Midbrain (tissue), 1 donor: ENCODE data around the gene RHOF.

ENCODE experiments used
- DNase-seq: peaks from one replicate; lab custom pipeline; 2025; lab: John Stamatoyannopoulos, UW

RHOF gene

DNA sequence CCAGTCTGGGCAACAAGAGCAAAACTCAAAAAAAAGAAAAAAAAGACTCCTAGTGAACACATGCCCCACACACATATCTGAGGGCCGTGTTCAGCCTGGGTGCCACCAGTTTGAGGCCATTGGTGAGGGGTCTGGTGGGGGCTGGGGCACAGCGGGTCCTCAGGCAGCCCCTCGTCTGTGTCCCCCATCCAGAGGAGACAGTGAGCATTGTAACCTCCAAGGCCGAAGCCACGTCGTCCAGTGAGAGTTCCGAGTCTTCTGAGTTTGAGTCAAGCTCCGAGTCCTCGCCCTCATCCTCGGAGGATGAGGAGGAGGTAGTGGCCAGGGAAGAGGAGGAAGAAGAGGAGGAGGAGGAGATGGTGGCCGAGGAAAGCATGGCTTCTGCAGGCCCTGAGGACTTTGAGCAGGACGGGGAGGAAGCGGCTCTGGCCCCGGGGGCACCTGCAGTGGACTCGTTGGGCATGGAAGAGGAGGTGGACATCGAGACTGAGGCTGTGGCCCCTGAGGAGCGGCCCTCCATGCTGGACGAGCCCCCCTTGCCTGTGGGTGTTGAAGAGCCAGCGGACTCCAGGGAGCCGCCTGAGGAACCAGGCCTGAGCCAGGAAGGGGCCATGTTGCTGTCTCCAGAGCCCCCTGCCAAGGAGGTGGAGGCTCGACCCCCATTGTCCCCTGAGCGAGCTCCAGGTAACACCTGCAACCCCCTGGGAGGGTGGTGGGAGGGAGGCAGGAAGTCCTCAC is 25.9 kb upstream of the RHOF start:
- DNase-seq, result no peak

DNA sequence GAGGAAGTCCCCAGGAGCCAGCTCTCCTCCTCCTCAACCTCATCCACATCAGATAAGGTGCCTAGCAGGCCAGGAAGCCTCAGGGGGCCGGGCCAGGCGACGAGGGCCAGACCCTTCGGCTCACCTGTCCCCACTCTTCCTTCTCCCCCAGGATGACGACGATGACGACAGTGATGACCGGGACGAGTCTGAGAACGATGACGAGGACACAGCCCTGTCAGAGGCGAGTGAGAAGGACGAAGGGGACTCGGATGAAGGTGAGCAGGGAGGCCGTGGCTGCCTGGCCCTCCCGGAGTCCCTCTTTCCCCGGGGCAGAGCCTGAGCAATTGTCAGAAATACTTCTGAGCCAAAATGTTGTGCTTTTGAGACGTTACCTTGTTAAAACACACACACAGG is 24.2 kb upstream of the RHOF start:
- DNase-seq, result no peak

DNA sequence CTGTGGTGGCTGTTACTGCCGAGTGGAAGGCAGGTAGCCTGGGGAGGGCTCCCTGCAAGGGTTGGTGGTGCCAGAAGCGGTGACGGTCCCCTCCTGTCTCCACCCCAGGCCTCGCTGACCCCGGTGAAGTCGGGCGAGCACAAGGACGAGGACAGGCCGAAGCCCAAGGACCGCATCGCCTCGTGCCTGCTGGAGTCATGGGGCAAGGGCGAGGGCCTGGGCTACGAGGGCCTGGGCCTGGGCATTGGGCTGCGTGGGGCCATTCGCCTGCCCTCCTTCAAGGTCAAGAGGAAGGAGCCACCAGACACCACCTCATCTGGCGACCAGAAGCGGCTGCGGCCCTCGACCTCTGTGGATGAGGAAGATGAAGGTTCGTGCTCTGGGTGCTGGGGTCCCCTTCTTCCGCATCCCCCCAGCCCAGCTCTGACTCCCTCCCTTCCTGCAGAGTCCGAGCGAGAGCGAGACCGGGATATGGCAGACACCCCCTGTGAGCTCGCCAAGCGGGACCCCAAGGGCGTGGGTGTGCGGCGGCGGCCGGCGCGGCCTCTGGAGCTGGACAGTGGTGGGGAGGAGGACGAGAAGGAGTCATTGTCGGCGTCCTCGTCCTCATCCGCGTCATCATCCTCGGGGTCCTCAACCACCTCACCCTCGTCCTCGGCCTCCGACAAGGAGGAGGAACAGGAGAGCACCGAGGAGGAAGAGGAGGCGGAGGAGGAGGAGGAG is 23.6 kb upstream of the RHOF start:
- DNase-seq, result no peak

DNA sequence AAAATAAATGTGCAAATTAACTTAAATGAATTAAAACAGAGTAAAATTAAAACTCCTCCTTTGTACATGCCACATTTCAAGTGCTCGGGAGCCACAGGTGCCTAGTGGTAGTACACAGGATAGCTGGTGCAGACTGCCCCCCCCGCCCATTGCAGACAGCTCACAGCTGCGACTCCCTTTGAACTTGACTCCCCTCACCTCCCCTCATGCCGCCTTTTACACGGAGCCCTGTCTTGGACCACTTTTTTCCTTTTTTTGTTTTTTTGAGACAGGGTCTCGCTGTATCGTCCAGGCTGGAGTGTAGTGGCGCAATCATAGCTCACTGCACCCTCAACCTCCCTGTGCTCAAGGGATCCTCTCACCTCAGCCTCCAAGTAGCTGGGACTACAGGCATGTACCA is 21.8 kb upstream of the RHOF start:
- no peak for DNase-seq

DNA sequence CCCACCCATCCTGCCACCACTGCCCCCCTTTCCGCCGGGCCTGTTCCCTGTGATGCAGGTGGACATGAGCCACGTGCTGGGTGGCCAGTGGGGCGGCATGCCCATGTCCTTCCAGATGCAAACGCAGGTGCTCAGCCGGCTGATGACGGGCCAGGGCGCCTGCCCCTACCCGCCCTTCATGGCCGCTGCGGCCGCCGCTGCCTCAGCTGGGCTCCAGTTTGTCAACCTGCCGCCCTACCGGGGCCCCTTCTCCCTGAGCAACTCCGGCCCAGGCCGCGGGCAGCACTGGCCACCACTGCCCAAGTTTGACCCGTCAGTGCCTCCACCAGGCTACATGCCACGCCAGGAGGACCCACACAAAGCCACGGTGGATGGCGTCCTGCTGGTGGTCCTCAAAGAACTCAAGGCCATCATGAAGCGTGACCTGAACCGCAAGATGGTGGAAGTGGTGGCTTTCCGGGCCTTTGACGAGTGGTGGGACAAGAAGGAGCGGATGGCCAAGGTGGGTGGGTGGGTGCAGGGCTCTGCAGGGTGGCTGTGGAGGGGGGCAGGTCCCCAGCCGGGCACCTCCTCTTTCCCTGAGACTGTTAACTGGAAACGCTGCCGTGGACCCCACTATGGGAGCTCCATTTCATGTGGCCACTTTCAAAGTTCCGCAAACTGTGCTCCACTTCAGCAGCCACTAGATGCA is 21.1 kb upstream of the RHOF start:
- DNase-seq, result no peak

DNA sequence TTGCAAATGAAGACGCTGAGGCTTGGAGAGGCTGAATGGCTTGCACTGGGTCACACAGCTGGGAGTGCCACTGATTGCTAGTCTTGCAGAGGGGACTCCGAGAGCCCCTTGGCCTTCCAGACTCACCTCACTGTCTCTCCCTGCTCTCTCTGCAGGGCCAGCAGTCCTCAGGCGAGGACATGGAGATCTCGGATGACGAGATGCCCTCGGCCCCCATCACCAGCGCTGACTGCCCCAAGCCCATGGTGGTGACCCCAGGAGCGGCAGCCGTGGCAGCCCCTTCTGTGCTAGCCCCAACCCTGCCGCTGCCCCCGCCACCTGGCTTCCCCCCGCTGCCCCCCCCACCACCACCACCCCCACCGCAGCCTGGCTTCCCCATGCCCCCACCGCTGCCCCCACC is 20.5 kb upstream of the RHOF start:
- no peak for DNase-seq

DNA sequence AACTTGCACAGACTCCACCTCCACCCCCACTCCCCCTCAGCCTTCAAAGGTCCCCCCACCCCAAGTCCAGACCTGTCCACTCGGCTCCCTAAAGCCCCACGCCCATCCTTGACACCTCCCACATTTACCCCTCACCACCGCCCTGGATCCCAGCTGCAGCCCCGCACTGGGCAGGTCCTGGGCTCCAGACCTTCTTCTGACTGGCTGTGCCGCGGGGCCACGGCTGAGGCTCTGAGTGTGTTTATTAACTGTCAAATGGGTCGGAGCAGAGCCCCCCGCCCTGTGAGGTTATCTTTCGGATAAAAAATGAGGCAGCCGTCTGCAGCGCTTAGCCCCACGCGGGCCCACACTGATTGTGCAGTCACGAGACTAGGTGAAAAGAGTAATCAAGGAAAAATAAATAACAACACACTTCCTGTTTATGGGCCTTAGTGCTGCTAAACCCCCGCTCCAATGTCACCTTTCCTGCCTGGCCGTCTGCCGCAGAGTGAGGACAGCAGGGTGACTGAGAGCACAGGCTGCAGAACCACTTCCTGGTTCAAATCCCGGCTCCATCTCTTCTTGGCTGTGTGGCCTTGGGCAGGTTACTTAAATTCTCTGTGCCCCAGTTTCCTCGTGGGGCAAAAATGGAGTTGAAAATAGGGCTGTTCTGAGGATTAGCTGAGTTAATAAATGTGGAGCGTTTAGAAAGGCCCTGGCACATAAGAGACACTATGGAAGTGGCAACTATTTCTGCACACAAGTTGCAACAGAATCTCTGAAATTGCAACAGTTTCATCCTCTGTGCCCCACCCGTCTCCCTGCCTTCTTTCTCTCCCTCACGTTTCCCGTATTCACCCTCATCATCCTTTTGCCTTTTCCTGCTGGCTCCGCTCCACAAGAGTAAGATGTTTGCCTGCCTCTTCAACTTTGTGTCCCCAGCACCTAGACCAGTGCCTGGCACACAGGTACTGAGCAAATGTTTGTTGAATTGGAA is 19.7 kb upstream of the RHOF start:
- DNase-seq, result no peak

DNA sequence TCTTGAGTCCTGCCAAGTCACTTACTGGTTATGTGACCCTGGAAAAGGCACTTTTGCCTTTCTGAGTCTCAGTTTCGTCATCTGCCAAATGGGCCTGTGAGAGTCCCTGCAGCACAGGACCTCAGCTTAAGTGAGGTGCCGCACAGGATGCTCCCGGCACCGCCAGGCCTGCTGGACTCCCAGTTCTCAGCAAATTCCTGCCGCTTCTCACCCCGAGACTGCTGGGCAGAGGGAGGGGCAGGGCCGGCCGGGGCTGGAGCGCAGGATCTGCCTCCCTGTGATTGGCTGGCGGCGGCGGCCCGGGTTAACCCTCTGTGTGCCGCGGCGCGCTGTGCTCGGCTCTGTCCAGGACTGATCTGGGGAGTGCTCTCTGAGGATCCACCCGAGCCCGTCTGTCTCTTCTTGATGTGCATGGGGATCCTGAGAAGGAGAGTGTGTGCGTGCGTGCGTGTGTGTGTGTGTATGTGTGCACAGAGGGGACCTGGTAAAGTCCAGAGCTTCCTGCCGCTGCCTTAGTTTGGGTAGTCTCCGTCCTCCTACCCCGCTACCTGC is 18.9 kb upstream of the RHOF start:
- DNase-seq, result peak; percentile 39

DNA sequence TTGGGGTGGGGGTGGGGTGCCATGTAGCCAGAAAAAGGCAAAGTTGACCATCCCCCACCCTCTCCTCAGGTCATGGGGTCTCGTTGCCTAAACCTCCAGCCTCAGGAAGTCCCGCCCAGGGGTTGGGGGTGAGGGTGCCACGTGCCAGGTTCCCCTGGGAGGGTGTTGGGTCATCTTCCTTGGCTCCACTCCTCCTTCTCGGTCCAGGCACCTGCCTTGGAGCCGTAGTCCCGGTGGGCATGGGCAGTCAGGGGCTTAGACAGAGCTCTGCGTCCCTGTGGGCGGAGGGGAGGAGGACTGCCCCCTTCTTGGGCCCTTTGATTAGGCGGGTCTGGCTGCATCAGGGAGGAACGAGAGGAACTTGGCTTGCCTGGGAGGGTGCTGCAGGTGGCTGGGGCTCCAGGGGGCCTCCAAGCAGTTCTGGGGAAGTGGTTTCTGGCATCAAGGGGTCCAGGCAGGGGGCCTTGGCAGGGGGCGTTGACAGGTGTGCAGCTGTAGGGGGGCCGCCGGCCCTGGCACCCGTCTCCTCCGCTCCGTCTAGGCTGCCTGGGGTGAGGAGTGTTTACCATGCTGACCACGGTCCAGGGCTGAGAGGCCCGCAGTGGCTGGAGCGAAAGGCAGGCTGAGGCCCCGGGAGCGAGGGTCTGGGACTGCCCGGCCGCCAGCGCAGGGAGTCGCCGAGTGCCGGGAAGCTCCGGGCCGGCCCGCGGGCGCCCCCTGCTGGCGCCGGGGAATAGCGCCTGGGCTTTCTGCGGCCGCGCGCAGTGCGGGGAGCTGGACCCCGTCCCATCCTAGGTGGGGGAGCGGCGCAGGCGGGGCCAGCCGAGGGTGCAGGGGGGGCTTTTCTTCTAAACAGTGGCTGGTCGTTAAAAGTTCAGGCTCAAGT is 18.2 kb upstream of the RHOF start:
- DNase-seq, result peak; percentile 49

DNA sequence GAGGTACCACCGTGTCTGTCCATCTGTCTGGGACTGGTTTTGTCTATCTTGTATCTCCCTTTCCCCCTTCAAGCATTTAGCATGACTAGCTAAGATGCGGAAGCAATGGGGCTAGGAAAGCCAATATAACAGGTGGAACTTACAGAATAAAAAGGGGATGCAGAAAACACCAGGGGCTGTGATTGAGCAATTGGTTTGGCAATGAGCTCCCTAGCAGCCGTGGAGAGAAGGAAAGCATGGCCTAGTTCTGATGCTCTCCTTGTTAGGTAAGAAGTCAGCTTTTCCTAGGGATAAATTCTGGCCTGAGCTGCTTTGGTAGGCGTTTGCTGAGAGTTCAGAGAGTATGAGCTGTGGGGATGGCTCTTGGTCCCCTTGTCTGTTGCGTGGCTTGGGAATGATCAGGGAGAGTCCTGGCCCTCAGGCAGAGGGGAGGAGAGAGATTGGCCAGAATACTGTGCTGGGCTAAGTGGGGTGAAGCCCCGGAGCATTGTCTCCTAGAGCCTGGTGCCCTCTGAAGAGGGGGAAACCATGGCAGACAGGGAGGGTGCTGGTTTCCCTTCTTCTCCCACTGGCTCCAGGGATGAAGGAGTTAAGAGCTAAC is 17.4 kb upstream of the RHOF start:
- no peak for DNase-seq

DNA sequence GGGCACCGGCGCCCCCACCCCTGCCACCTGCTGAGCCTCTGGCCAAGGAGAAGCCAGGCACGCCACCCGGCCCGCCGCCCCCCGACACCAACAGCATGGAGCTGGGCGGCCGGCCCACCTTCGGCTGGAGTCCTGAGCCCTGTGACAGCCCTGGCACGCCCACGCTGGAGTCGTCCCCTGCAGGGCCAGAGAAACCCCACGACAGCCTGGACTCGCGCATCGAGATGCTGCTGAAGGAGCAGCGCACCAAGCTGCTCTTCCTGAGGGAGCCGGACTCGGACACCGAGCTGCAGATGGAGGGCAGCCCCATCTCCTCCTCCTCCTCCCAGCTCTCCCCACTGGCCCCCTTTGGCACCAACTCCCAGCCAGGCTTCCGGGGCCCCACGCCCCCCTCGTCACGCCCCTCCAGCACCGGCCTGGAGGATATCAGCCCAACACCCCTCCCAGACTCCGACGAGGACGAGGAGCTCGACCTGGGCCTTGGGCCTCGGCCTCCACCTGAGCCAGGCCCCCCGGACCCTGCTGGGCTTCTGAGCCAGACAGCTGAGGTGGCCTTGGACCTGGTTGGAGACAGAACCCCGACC is 16.8 kb upstream of the RHOF start:
- no peak for DNase-seq

DNA sequence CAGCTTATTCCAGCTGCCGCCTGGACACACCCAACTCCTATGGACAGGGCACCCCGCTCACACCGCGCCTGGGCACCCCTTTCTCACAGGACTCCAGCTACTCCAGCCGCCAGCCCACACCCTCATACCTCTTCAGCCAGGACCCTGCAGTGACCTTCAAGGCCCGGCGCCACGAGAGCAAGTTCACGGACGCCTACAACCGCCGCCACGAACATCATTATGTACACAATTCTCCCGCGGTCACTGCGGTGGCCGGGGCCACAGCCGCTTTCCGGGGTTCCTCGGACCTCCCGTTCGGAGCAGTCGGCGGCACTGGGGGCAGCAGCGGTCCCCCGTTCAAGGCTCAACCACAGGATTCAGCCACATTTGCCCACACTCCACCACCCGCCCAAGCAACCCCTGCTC is 16.2 kb upstream of the RHOF start:
- DNase-seq, result no peak

DNA sequence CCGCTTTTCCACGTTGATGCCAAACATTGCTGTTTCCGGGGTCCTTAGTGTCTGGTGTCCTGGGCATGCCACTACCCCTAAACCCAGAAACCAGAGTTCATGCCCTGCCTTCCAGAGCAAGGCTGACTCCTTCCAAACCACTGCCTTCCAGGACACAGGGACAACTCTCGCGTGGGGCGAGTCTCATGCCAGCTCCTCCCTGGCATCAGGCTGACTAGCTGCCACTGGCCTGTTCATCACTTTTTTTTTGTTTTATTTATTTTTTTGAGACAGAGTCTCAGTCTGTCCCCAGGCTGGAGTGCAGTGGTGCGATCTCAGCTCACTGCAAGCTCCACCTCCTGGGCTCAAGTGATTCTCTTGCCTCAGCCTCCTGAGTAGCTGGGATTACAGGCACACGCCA is 15.1 kb upstream of the RHOF start:
- DNase-seq, result no peak

DNA sequence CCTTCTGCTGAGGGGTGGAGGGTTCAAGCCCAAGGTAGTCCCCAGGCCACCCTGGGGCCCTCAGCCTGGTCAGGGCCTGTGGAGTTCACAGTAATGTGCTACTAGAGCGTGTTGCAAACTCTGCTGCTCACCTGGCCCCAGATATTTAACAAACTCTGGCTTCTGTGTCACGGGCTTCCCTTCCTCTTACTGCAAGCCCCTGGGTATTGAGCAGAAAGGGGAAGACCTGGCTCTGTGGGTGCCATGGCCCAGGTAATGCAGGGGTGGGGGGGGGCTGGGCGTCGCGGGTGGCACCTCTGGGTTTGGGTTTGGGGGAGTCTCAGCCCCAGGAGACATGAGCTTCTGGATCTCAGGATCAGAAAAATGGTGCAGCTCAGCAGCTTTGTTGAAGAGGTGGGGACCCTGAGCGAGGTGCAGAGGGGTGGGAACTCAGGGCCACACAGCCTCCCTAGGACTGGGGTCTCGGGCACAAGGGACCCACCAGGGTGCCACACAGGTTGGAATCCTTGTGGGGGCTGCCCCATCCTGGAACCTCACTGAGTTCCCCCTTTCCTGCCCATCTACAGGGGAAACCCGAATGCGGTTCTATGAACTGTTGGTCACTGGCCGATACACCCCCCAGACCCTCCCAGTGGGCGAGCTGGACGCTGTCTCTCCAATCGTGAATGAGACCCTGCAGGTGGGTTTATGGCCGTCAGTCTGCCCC is 14.3 kb upstream of the RHOF start:
- no peak for DNase-seq

DNA sequence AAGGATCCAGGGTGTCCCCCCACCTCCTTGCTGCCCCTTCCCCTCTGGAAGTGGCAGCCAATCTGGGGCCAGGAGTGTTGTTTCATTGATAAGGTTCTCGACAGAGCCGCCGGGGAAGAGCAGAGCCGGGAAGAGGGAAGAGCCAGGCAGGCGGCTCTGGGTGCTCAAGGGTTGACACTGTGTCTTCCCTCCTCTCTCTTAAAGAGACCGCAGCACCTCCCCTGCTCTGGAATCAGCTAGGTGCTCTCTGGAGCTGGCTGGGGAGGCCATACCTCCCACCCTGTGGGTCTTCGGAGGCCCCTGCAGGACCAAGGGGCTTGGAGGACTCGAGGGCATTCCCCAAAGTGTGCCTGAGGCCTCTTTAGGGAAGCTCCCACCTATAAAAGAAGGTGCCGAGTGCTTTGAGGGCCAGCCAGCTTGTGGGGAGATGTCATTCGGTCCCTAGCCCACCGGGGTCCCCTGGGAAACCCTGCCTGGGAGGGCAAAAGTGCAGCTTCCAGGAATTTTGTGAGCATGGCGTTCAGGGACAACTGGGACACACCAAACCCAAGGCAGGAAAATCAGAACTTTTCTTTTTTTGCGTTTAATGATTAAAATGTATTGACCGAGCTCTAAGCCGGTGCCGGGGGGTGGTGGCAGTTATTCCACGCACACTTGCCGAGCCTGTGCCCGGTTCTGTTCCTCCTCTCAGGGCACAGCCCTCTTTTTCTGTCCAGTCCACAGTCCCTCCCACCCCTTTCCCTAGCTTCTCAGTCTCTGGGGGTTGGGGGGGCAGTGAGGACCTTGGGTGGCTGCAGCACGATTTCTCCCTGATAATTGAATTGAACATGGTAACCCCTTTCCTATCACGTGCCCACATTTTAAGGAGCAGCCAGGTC is 13.3 kb upstream of the RHOF start:
- DNase-seq, result no peak

DNA sequence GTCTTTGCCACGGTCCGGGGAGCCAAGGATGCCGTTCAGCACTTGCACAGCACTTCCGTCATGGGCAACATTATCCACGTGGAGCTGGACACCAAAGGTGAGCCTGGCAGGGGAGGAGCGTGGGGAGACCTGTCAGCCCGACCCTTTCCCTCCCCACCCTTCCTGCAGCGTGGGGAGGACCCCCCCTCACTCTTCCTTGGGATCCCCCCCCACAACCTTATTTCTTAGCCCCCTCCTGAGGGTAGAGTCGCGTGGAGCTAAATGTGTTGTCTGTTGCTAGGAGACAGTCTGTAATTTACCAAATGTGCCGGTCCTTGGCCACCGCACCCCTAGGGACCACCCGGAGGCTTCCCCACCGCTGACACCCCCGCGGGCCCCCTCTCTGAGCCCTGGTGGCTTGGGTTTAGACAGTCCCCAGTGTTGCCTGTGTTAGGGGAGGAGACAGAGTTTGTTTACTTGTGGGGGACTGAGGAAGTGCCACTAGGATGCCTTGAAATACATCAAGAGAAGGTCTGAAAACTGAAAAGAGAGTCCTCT is 12.6 kb upstream of the RHOF start:
- DNase-seq, result no peak

DNA sequence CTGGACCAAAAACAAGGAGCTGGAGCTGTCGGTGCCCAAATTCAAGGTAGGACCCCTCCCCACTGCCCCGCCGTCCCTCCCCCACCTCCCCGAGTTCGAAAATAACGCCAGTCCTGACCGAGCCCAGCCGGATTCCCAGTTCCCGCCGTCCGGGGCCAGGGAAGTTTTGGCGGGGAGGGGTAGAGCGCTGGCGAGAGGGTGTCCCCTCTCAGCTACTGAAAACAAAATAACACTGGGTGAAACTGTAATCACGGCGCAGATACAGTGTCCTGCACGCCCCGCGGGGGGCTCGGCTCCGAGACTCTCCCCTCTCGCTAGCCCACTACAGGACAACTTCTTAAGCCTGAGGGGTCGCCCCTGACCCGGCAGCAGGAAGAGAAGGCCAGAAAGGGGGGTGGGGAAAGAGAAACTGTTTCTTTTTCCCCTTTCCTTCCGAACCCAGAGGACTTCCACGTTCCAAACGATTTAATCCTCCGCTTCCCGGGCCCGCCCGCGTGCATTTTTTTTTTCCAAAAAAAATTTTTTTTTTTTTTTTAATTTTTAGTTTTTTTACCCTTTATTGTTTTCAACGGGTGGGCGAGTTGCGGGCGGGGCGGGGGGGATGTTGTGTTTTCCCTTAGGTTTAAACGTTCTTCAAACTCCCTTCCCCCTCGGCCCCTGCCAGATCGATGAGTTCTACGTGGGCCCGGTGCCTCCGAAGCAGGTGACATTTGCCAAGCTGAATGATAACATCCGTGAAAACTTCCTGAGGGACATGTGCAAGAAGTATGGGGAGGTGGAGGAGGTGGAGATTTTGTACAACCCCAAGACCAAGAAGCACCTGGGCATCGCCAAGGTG is 11.9 kb upstream of the RHOF start:
- no peak for DNase-seq
